Measurements from ENCODE around the gene PRRT2. TPM values are rescaled to one million over a fixed set of nuclear protein-coding genes. Genes with fewer than 3 reads are reported as not detected.
A peak's percentile ranks its signal among the peaks of the same experiment; 100 is the strongest.

Gene PRRT2
- total RNA-seq, 1 donor from 2014 or later: 2.1 TPM

DNA sequence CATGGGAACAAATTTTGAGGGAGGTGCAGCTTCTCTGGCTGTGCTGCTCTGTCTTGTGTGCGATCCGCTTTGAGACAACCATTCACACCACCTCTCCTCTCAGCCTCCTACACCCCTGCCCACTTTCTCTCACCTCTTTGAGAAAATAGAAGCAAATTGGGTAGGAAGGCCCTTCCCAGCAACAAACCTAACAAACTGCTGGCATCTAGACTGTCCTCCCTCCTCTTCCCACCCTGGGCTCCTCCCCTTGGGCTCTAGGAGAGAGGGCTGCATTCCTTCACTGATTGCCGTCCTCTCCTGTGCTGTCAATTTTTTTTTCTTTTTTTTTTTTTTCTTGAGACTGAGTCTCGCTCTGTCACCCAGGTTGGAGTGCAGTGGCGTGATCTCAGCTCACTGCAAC lies 37.5 kb downstream of the PRRT2 start:
- no peak for DNase-seq (ENCODE audit: low spot score)
- intact Hi-C loops (cut with DNase I): loop anchor here (5.0 kb wide), 1 partner anchor 152 kb away; no protein-coding TSS in a partner anchor

- DNase-seq (ENCODE audit: low spot score): no peak
- intact Hi-C loops (cut with DNase I): no loop called here
Observed at GRCh38 chr16:29850998-29851397, 39.0 kb downstream of the PRRT2 start.

DNA sequence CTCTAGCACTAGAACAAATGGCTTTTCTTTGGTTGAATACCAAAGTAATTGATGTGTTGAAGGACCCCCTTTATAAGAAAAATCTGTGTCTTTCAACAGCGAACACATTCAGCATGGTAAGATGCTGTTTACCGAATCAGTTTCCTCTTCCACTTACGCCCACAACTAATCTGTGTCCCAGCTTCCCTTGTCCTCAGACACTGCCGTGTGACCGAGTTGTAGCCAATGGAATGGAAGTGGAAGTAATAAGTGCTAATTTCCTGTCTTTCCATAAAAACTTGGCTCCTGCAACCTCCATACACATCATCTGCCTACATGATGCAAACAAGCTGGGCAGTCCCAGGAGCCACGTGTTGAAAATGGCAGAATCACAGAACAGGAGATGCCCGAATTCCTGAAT lies 40.7 kb downstream of the PRRT2 start:
- intact Hi-C loops (cut with DNase I): no loop called here
- no peak for DNase-seq (ENCODE audit: low spot score)

GRCh38 chr16:29854520-29855100 lies 42.6 kb downstream of the PRRT2 start:
- intact Hi-C loops (cut with DNase I): no loop called here
- DNase-seq (ENCODE audit: low spot score): no peak

- DNase-seq (ENCODE audit: low spot score): no peak
- intact Hi-C loops (cut with DNase I): no loop called here
Observed at GRCh38 chr16:29857133-29857760, 45.3 kb downstream of the PRRT2 start.

- intact Hi-C loops (cut with DNase I): no loop called here
- DNase-seq (ENCODE audit: low spot score): no peak
Observed at GRCh38 chr16:29858149-29858849, 46.3 kb downstream of the PRRT2 start.

GRCh38 chr16:29858974-29859373 lies 47.0 kb downstream of the PRRT2 start:
- intact Hi-C loops (cut with DNase I): no loop called here
- DNase-seq (ENCODE audit: low spot score): no peak

DNA sequence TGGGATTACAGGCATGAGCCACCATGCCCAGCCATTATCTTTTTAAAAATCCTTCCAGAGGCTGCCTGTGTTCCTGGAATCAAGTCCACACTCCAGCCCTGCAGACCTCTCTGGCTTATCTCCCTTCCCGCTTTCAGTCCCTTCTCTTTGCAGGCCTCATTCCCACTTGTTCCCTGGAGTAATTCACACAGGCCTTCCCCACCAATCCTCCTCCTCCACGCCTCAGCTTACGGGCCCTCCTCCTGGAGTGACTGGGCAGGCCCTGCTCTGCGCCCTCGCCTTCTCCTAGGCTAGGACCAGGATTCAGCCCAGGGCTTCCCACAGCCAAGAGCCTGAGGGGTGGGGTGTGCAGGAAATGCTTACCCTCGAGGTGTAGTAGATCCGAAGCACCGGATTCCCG lies 48.2 kb downstream of the PRRT2 start:
- intact Hi-C loops (cut with DNase I): loop anchor here (5.0 kb wide), 1 partner anchor 43 kb away; the partner anchor contains the start of gene PAGR1
- no peak for DNase-seq (ENCODE audit: low spot score)

- DNase-seq (ENCODE audit: low spot score): no peak
- intact Hi-C loops (cut with DNase I): loop anchor here (2.0 to 5.0 kb wide), 2 partner anchors 45 to 134 kb away; partner anchors contain the start of genes INO80E and PAGR1
Observed at GRCh38 chr16:29862383-29862883, 50.4 kb downstream of the PRRT2 start.

GRCh38 chr16:29862884-29863668 lies 51.1 kb downstream of the PRRT2 start, which contains the start of gene CDIPT:
CDIPT (minus strand) TSS chr16:29863226; CDS start chr16:29862857, 369 bp downstream.
- intact Hi-C loops (cut with DNase I): loop anchor here (1.0 to 5.0 kb wide), 3 partner anchors 46 to 134 kb away; partner anchors contain the start of genes INO80E, KIF22 and PAGR1
- peak; percentile 97 for DNase-seq (ENCODE audit: low spot score)

DNA sequence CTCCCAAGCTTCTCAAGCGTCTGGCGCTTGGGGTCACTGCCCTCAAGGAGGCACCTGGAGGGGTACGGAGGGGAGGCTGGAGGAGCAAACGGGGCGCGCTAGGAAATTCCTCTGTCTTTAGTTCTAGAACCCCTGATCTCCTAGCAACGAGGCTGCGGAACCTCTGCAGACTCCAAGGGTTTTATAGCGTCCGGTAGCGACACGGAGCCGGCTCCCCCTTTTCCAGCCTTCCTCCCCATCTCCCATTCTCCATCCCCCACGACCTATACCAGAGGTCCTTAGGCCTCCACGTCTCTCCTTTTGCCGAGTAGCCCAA lies 51.6 kb downstream of the PRRT2 start:
- no peak for DNase-seq (ENCODE audit: low spot score)
- intact Hi-C loops (cut with DNase I): loop anchor here (1.0 to 5.0 kb wide), 3 partner anchors 46 to 133 kb away; partner anchors contain the start of genes INO80E, KIF22 and PAGR1

- no peak for DNase-seq (ENCODE audit: low spot score)
- intact Hi-C loops (cut with DNase I): loop anchor here (5.0 kb wide), 1 partner anchor 47 kb away; the partner anchor contains the start of gene PAGR1
Observed at GRCh38 chr16:29864205-29864604, 52.2 kb downstream of the PRRT2 start.

Other genes with a start within 250 kb of the PRRT2 start
- gene SPN, start 148.9 kb upstream of the PRRT2 start, total RNA-seq: 3.1 TPM
- gene QPRT, start 133.0 kb upstream of the PRRT2 start, total RNA-seq: 6.7 TPM
- 0.94 TPM for gene C16orf54, start 66.2 kb upstream of the PRRT2 start, total RNA-seq
- gene ZG16, start 33.9 kb upstream of the PRRT2 start, total RNA-seq: not detected
- 21.8 TPM for gene KIF22, start 21.4 kb upstream of the PRRT2 start, total RNA-seq
- gene MAZ, start 5.7 kb upstream of the PRRT2 start, total RNA-seq: 72.4 TPM
- gene PAGR1, start 4.0 kb downstream of the PRRT2 start, total RNA-seq: 15.6 TPM
- gene MVP, start 8.3 kb downstream of the PRRT2 start, total RNA-seq: 60.2 TPM
- gene CDIPT, start 51.0 kb downstream of the PRRT2 start, total RNA-seq: 73.8 TPM
- gene SEZ6L2, start 87.4 kb downstream of the PRRT2 start, total RNA-seq: 1.2 TPM
- gene ASPHD1, start 88.3 kb downstream of the PRRT2 start, total RNA-seq: 0.38 TPM
- gene KCTD13, start 114.0 kb downstream of the PRRT2 start, total RNA-seq: 10.7 TPM
- 66.4 TPM for gene TMEM219, start 149.9 kb downstream of the PRRT2 start, total RNA-seq
- gene TAOK2, start 161.7 kb downstream of the PRRT2 start, total RNA-seq: 38.9 TPM
- gene HIRIP3, start 183.4 kb downstream of the PRRT2 start, total RNA-seq: 17.4 TPM
- gene INO80E, start 184.0 kb downstream of the PRRT2 start, total RNA-seq: 36.8 TPM
- 0.38 TPM for gene DOC2A, start 198.8 kb downstream of the PRRT2 start, total RNA-seq
- not detected for gene C16orf92, start 211.0 kb downstream of the PRRT2 start, total RNA-seq
- not detected for gene TLCD3B, start 219.1 kb downstream of the PRRT2 start, total RNA-seq